ENCODE data around the gene ASS1. TPM values are rescaled to one million over a fixed set of nuclear protein-coding genes. Genes with fewer than 3 reads are reported as not detected.
A peak's percentile ranks its signal among the peaks of the same experiment; 100 is the strongest.

ASS1 gene
- total RNA-seq, 1 experiment from 2014 or later, result 40.3 TPM

GRCh38 chr9:130451004-130451390, 6.2 kb downstream of the ASS1 start:
- CTCF ChIA-PET, result no interaction called here
- Mint-ChIP-seq H3K36me3 (ENCODE audit: insufficient read depth, unreplicated experiment) (peaks cover under 1% of the 10 kb centered on the region), H3K9me3 (ENCODE audit: low read depth, unreplicated experiment) (no peaks in the 10 kb centered on the region), H3K27ac (ENCODE audit: unreplicated experiment) (no peak overlapping the region), H3K4me3 (ENCODE audit: low read depth, unreplicated experiment) (no peak overlapping the region), H3K27me3 (ENCODE audit: unreplicated experiment) (no peaks in the 10 kb centered on the region), H3K4me1 (ENCODE audit: low read depth, unreplicated experiment) (peaks cover 9% of the 10 kb centered on the region)
- DNase-seq, result no peak
- no TSS peak for BruUV-seq (replicated peaks)
- TF ChIP-seq CTCF (IDR thresholded peaks at IDR 0.05; ENCODE audit: unreplicated experiment), result no peak
- intact Hi-C loops (cut with micrococcal nuclease; ENCODE audit: unreplicated experiment), result no loop called here

- CTCF ChIA-PET, result interaction anchor here (0.5 kb wide), 1 partner anchor 13 kb away, joined by 3 read pairs; no protein-coding TSS in a partner anchor
- no peak overlapping the region for H3K27ac Mint-ChIP-seq (ENCODE audit: unreplicated experiment)
- no peaks in the 10 kb centered on the region for H3K27me3 Mint-ChIP-seq (ENCODE audit: unreplicated experiment)
- peak; percentile 89 for DNase-seq
- H3K4me1 Mint-ChIP-seq (ENCODE audit: low read depth, unreplicated experiment), result peaks cover 9% of the 10 kb centered on the region
- no peaks in the 10 kb centered on the region for H3K9me3 Mint-ChIP-seq (ENCODE audit: low read depth, unreplicated experiment)
- intact Hi-C loops (cut with micrococcal nuclease; ENCODE audit: unreplicated experiment), result no loop called here
- TF ChIP-seq CTCF (IDR thresholded peaks at IDR 0.05; ENCODE audit: unreplicated experiment), result peak; percentile 55
- H3K36me3 Mint-ChIP-seq (ENCODE audit: insufficient read depth, unreplicated experiment), result no peaks in the 10 kb centered on the region
- H3K4me3 Mint-ChIP-seq (ENCODE audit: low read depth, unreplicated experiment), result no peak overlapping the region
- BruUV-seq (replicated peaks), result no TSS peak
Observed at GRCh38 chr9:130451509-130452388, 7.0 kb downstream of the ASS1 start.

GRCh38 chr9:130452835-130453234, 8.1 kb downstream of the ASS1 start:
- TF ChIP-seq CTCF (IDR thresholded peaks at IDR 0.05; ENCODE audit: unreplicated experiment), result no peak
- CTCF ChIA-PET, result interaction anchor here (0.5 kb wide), 1 partner anchor 12 kb away, joined by 3 read pairs; no protein-coding TSS in a partner anchor
- BruUV-seq (replicated peaks), result no TSS peak
- Mint-ChIP-seq H3K4me1 (ENCODE audit: low read depth, unreplicated experiment) (peaks cover 9% of the 10 kb centered on the region), H3K4me3 (ENCODE audit: low read depth, unreplicated experiment) (no peak overlapping the region), H3K27ac (ENCODE audit: unreplicated experiment) (no peak overlapping the region), H3K27me3 (ENCODE audit: unreplicated experiment) (no peaks in the 10 kb centered on the region), H3K36me3 (ENCODE audit: insufficient read depth, unreplicated experiment) (no peaks in the 10 kb centered on the region), H3K9me3 (ENCODE audit: low read depth, unreplicated experiment) (no peaks in the 10 kb centered on the region)
- no peak for DNase-seq
- intact Hi-C loops (cut with micrococcal nuclease; ENCODE audit: unreplicated experiment), result no loop called here

GRCh38 chr9:130453487-130453886, 8.7 kb downstream of the ASS1 start:
- peak; percentile 72 for DNase-seq
- H3K4me3 Mint-ChIP-seq (ENCODE audit: low read depth, unreplicated experiment), result no peak overlapping the region
- BruUV-seq (replicated peaks), result no TSS peak
- peaks cover 9% of the 10 kb centered on the region for H3K4me1 Mint-ChIP-seq (ENCODE audit: low read depth, unreplicated experiment)
- H3K27ac Mint-ChIP-seq (ENCODE audit: unreplicated experiment), result no peak overlapping the region
- CTCF ChIA-PET, result no interaction called here
- H3K36me3 Mint-ChIP-seq (ENCODE audit: insufficient read depth, unreplicated experiment), result no peaks in the 10 kb centered on the region
- intact Hi-C loops (cut with micrococcal nuclease; ENCODE audit: unreplicated experiment), result no loop called here
- H3K27me3 Mint-ChIP-seq (ENCODE audit: unreplicated experiment), result no peaks in the 10 kb centered on the region
- no peaks in the 10 kb centered on the region for H3K9me3 Mint-ChIP-seq (ENCODE audit: low read depth, unreplicated experiment)
- TF ChIP-seq CTCF (IDR thresholded peaks at IDR 0.05; ENCODE audit: unreplicated experiment), result no peak

Measured in Calu3 (cell line).